GM12878 (cell line): ENCODE results near the gene UPP2. TPM values are rescaled to one million over a fixed set of nuclear protein-coding genes. Genes with fewer than 3 reads are reported as not detected.

Experiments
- ATAC-seq: fragments of 200-7000 bp; cut with Tn5 transposase; 3 replicates; pipeline ENCODE4 v1.9.1; 2020; ENCODE audit warnings: mild to moderate bottlenecking, moderate library complexity
- BruUV-seq: library from RNA; stranded (reverse); fragments of 400-500 nt; replicated peaks from 2 replicates; lab custom pipeline; 2021; lab: Mats Ljungman, UMichigan
- CTCF ChIA-PET: fragments of 300-600 bp; sonication (Branson Sonifier 250); formaldehyde crosslinking; extraction: SDS; loops from one replicate; lab custom pipeline; 2021; ENCODE audit warnings: inconsistent platforms; lab: Yijun Ruan, JAX
- POLR2A ChIA-PET: fragments of 350-600 bp; formaldehyde crosslinking; extraction: SDS; loops from one replicate; lab custom pipeline; 2021; ENCODE audit warnings: inconsistent platforms; lab: Charles Lee
- RAD21 ChIA-PET: fragments of 300-600 bp; sonication (Branson Sonifier 250); formaldehyde crosslinking; loops from one replicate; lab custom pipeline; 2023; ENCODE audit warnings: antibody characterized with exemption; ENCODE audit not compliant: unreplicated experiment; lab: Charles Lee
- SMC1A ChIA-PET: fragments of 300-600 bp; sonication (Branson Sonifier 250); formaldehyde crosslinking; loops from one replicate; lab custom pipeline; 2023; ENCODE audit not compliant: unreplicated experiment, uncharacterized antibody; lab: Charles Lee
- DNase-seq: peaks from one replicate; pipeline ENCODE4 v3.0.0-alpha.2; 2011; ENCODE audit warnings: low read depth, low spot score
- FAIRE-seq: peaks from 3 replicates; lab custom pipeline; 2011; peaks lifted over from hg19 to GRCh38; lab: Jason Lieb, UNC
- H2AFZ ChIP-seq: 2 replicates; pipeline ENCODE4 v1.6.0; 2011; ENCODE audit warnings: low read depth, low read length, control low read depth; ENCODE audit not compliant: control insufficient read depth
- H3K27ac ChIP-seq: 2 replicates; pipeline ENCODE4 v1.5.1; 2011; ENCODE audit warnings: control low read depth; ENCODE audit not compliant: control insufficient read depth, insufficient read depth
- H3K27me3 ChIP-seq, 2 experiments: replicated peaks in 1 of 2; 2 replicates each; pipeline versions ENCODE4 v1.6.0 to v1.6.1; 2011; ENCODE audit warnings: low read length in 1 of 2; ENCODE audit not compliant: control insufficient read depth in 2 of 2, insufficient read depth in 2 of 2
- H3K36me3 ChIP-seq, 2 experiments: 2 replicates each; pipeline ENCODE4 v1.5.1; 2011; ENCODE audit warnings: low read length in 1 of 2; ENCODE audit not compliant: control insufficient read depth in 2 of 2, insufficient read depth in 2 of 2
- H3K4me1 ChIP-seq: 2 replicates; pipeline ENCODE4 v1.6.1; 2011; ENCODE audit warnings: mild to moderate bottlenecking, low read length, moderate library complexity, mixed read lengths; ENCODE audit not compliant: control insufficient read depth, insufficient read depth
- H3K4me2 ChIP-seq: 2 replicates; pipeline ENCODE4 v1.6.0; 2011; ENCODE audit warnings: control low read depth; ENCODE audit not compliant: control insufficient read depth, insufficient read depth
- H3K4me3 ChIP-seq: fragments of 200-600 bp; sonication (generic); 2 replicates; pipeline ENCODE4 v1.5.1; 2016
- H3K79me2 ChIP-seq: 2 replicates; pipeline ENCODE4 v1.6.0; 2011; ENCODE audit warnings: low read length; ENCODE audit not compliant: control insufficient read depth, insufficient read depth
- H3K9ac ChIP-seq: 2 replicates; pipeline ENCODE4 v1.8.0; 2011; ENCODE audit warnings: low read length, control low read depth, mixed read lengths; ENCODE audit not compliant: control insufficient read depth, insufficient read depth
- H3K9me3 ChIP-seq: replicated peaks from 3 replicates; pipeline ENCODE4 v1.5.1; 2011; ENCODE audit warnings: mild to moderate bottlenecking, low read length; ENCODE audit not compliant: control insufficient read depth, insufficient read depth
- H4K20me1 ChIP-seq: 2 replicates; pipeline ENCODE4 v1.6.0; 2011; ENCODE audit not compliant: control insufficient read depth, insufficient read depth
- IRF3 ChIP-seq: fragments of 450-650 bp; IDR thresholded peaks from 2 replicates; pipeline ENCODE4 v1.6.1; 2014; ENCODE audit warnings: mild to moderate bottlenecking
- LARP7 ChIP-seq: fragments of 450-650 bp; IDR thresholded peaks from 2 replicates; pipeline ENCODE4 v1.6.1; 2017; ENCODE audit warnings: mild to moderate bottlenecking
- RELB ChIP-seq: fragments of 450-650 bp; IDR thresholded peaks from 2 replicates; pipeline ENCODE4 v1.6.1; 2017; ENCODE audit warnings: low read depth, mild to moderate bottlenecking, moderate library complexity
- RFX5 ChIP-seq: IDR thresholded peaks from 2 replicates; pipeline ENCODE4 v1.6.1; 2011; ENCODE audit warnings: low read depth, low read length, improper control_type of control experiment
- SMARCA5 ChIP-seq: fragments of 450-650 bp; IDR thresholded peaks from 2 replicates; pipeline ENCODE4 v1.6.1; 2017; ENCODE audit warnings: mild to moderate bottlenecking
- TCF3 ChIP-seq: IDR thresholded peaks from 2 replicates; pipeline ENCODE4 v1.6.1; 2012; ENCODE audit warnings: low read depth, mild to moderate bottlenecking, low read length, borderline replicate concordance; ENCODE audit not compliant: insufficient read depth
- whole genome bisulfite sequencing: methylation state at CpG from one replicate; pipeline ENCODE4 v1.1.6; 2016; ENCODE audit warnings: low lambda C conversion rate; ENCODE audit not compliant: insufficient replicate concordance, insufficient coverage; ENCODE audit errors: missing lambda C conversion rate; 5-methylcytosine and 5-hydroxymethylcytosine counted together
- in situ Hi-C: fragments of 300-500 bp; cut with MboI; formaldehyde crosslinking; loops from 9 replicates; pipeline ENCODE4 v1.14.3; 2018; ENCODE audit warnings: mixed read lengths
- intact Hi-C: fragments of 100-400 bp; cut with micrococcal nuclease; formaldehyde crosslinking; loops from one replicate; pipeline ENCODE4 v1.14.2; 2022; ENCODE audit not compliant: unreplicated experiment
- polyA plus RNA-seq, 11 experiments: library from polyadenylated mRNA; depleted of rRNA in 4 of 11; unstranded in 6 of 11; stranded (reverse) in 5 of 11; fragments of >200 nt; fragmentation: Nextera tagmentation in 4 of 11; fragmentation: Illumina TruSeq in 1 of 11; extraction: Ambion mirVana in 4 of 11; extraction: Trizol in 1 of 11; gene quantifications; 1 replicate in 1 of 11; 2 replicates in 10 of 11; pipeline versions ENCODE4 v1.2.1 to v1.2.3, GENCODE V29; 2011 to 2016; ENCODE audit warnings: inconsistent platforms in 2 of 11, missing spikeins in 2 of 11, low read depth in 1 of 11
- total RNA-seq, 4 experiments: library from RNA; depleted of rRNA in 3 of 4; stranded (reverse); fragments of >200 nt in 3 of 4; fragmentation: Illumina TruSeq in 1 of 4; extraction: Trizol in 1 of 4; gene quantifications; 2 replicates each; pipeline versions ENCODE4 v1.2.1 to v1.2.3, GENCODE V29; 2013 to 2021
- TF ChIP-seq, protein P1 (sequence below): IDR thresholded peaks from 2 replicates; pipeline ENCODE4 v1.6.1; 2012; ENCODE audit warnings: low read depth, low read length, improper control_type of control experiment
- TF ChIP-seq, protein P2 (sequence below): fragments of 150-350 bp; IDR thresholded peaks from 2 replicates; pipeline ENCODE4 v1.6.1; 2014; ENCODE audit warnings: mild to moderate bottlenecking, low read depth, low read length
- TF ChIP-seq, protein P3 (sequence below): fragments of 450-650 bp; IDR thresholded peaks from 2 replicates; pipeline ENCODE4 v1.6.1; 2016; ENCODE audit warnings: mild to moderate bottlenecking

The UPP2 gene
- total and polyA plus RNA-seq, 10 of the 15 experiments (the other 5 are each of a cell fraction or from before 2014, with no cell fraction given), result not detected

GRCh38 chr2:158099716-158100115 lies 2.0 kb upstream of the UPP2 start:
- no peak overlapping the region for H3K4me3 ChIP-seq
- no peak for ATAC-seq
- ChIA-PET RAD21 (no interaction called here), CTCF (no interaction called here), POLR2A (no interaction called here), SMC1A (no interaction called here)
- H3K4me2 ChIP-seq, result no peak overlapping the region
- H3K9me3 ChIP-seq, result no peaks in the 10 kb centered on the region
- no TSS peak for BruUV-seq
- H2AFZ ChIP-seq, result no peak overlapping the region
- H3K36me3 ChIP-seq, result no peaks in the 10 kb centered on the region
- FAIRE-seq, result no peak
- H3K9ac ChIP-seq, result no peak overlapping the region
- in situ Hi-C loops (no loop called here), intact Hi-C loops (no loop called here)
- no peaks in the 10 kb centered on the region for H3K79me2 ChIP-seq
- no peak for TF ChIP-seq RELB
- no peak for TF ChIP-seq TCF3
- TF ChIP-seq, protein P1, sequence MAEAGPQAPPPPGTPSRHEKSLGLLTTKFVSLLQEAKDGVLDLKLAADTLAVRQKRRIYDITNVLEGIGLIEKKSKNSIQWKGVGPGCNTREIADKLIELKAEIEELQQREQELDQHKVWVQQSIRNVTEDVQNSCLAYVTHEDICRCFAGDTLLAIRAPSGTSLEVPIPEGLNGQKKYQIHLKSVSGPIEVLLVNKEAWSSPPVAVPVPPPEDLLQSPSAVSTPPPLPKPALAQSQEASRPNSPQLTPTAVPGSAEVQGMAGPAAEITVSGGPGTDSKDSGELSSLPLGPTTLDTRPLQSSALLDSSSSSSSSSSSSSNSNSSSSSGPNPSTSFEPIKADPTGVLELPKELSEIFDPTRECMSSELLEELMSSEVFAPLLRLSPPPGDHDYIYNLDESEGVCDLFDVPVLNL, result no peak
- no peak for TF ChIP-seq RFX5
- no peaks in the 10 kb centered on the region for H3K4me1 ChIP-seq
- H3K27me3 ChIP-seq, result no peaks in the 10 kb centered on the region
- H3K27ac ChIP-seq, result no peak overlapping the region
- DNase-seq, result no peak
- WGBS, result 23% methylated on average over 3 of the region's 3 CpGs
- H4K20me1 ChIP-seq, result no peaks in the 10 kb centered on the region

DNA sequence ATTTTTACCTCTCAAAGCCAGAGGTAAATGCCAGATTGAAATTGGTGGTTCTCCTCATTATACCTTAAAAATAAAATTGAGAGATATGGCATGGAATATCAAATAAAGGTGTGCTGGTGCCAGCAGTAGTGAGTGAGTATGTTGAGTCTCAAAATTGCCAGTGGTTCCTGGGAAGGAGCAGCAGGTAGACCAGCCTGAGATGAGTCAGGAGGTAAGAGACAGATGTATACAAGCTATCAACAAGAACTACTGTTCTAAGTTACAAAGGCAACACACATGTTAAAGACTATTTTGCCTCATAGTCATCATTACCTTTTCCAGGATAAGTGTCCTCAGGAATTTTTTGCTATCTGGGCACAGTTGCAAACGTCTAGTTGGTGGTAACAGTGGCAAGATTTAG lies 1.3 kb upstream of the UPP2 start:
- FAIRE-seq, result no peak
- WGBS, result 0% methylated on average over 1 of the region's 1 CpG
- ChIA-PET SMC1A (interaction anchor here (0.6 kb wide), 1 partner anchor 163 kb away, joined by 3 read pairs; no protein-coding TSS in a partner anchor), RAD21 (no interaction called here), POLR2A (no interaction called here), CTCF (no interaction called here)
- no TSS peak for BruUV-seq
- Histone ChIP-seq H3K4me2 (no peak overlapping the region), H3K36me3 (no peaks in the 10 kb centered on the region), H2AFZ (no peak overlapping the region), H3K9ac (no peak overlapping the region), H3K79me2 (no peaks in the 10 kb centered on the region), H3K27me3 (no peaks in the 10 kb centered on the region), H3K4me1 (no peaks in the 10 kb centered on the region), H3K9me3 (no peaks in the 10 kb centered on the region), H3K4me3 (no peak overlapping the region), H3K27ac (no peak overlapping the region), H4K20me1 (no peaks in the 10 kb centered on the region)
- in situ Hi-C loops (no loop called here), intact Hi-C loops (no loop called here)
- DNase-seq, result no peak
- no peak for ATAC-seq
- TF ChIP-seq IRF3 (no peak), LARP7 (no peak), SMARCA5 (no peak)
- TF ChIP-seq, protein P2, sequence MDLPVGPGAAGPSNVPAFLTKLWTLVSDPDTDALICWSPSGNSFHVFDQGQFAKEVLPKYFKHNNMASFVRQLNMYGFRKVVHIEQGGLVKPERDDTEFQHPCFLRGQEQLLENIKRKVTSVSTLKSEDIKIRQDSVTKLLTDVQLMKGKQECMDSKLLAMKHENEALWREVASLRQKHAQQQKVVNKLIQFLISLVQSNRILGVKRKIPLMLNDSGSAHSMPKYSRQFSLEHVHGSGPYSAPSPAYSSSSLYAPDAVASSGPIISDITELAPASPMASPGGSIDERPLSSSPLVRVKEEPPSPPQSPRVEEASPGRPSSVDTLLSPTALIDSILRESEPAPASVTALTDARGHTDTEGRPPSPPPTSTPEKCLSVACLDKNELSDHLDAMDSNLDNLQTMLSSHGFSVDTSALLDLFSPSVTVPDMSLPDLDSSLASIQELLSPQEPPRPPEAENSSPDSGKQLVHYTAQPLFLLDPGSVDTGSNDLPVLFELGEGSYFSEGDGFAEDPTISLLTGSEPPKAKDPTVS, result no peak
- TF ChIP-seq, protein P3, sequence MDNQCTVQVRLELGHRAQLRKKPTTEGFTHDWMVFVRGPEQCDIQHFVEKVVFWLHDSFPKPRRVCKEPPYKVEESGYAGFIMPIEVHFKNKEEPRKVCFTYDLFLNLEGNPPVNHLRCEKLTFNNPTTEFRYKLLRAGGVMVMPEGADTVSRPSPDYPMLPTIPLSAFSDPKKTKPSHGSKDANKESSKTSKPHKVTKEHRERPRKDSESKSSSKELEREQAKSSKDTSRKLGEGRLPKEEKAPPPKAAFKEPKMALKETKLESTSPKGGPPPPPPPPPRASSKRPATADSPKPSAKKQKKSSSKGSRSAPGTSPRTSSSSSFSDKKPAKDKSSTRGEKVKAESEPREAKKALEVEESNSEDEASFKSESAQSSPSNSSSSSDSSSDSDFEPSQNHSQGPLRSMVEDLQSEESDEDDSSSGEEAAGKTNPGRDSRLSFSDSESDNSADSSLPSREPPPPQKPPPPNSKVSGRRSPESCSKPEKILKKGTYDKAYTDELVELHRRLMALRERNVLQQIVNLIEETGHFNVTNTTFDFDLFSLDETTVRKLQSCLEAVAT, result no peak
